ENCODE measurements around the gene AZI2.

AZI2 gene

GRCh38 chr3:28328188-28329151 is 20.2 kb downstream of the AZI2 start:
- no peak for DNase-seq (ENCODE audit: low read depth)
- no peak overlapping the region for H3K4me3 ChIP-seq (ENCODE audit: low read length)
- TF ChIP-seq CTCF (conservative IDR thresholded peaks at IDR 0.05; ENCODE audit: low read depth, low read length) = peak; percentile 36

GRCh38 chr3:28326458-28326926 is 22.1 kb downstream of the AZI2 start:
- no peak overlapping the region for H3K4me3 ChIP-seq (ENCODE audit: low read length)
- no peak for DNase-seq (ENCODE audit: low read depth)
- TF ChIP-seq CTCF (conservative IDR thresholded peaks at IDR 0.05; ENCODE audit: low read depth, low read length) = no peak

DNA sequence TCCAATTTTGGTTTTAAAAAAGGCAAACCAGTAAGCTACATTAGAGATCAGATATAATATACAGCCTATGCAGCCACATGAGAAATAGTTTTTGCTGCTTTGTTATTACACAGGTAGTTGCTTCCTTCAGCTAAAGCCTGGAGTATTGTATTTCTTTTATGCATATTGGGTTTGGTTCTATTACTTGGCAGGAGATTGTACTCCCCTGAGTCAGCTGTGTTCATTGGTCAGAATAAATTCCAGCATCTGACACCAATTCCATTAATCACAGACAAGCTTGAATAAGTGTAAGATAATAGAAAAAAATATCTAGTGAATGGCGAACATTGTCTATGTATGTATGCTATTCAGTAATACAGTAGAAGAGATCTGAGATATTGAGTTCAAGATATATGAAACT is 26.2 kb downstream of the AZI2 start:
- TF ChIP-seq CTCF (conservative IDR thresholded peaks at IDR 0.05; ENCODE audit: low read depth, low read length) = no peak
- no peak overlapping the region for H3K4me3 ChIP-seq (ENCODE audit: low read length)
- no peak for DNase-seq (ENCODE audit: low read depth)

DNA sequence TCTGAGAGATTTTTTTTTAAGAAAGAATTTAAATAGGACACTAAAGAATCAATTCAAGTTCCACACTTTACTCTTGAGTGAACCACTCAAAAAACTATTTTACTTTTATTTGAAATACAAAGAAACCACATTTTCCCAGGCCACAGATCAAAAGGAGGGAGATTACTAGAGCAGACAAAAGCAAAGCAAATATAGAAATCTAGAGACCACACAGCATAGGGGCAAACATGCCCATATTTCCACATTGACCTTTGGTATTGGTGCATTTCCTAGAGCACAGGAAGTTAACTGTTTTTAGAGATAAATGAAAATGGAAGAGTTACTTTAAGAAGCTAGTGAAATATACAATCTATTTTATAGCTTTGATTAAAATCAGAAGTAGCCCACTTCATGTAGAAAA is 27.6 kb downstream of the AZI2 start:
- H3K4me3 ChIP-seq (ENCODE audit: low read length) = no peak overlapping the region
- no peak for TF ChIP-seq CTCF (conservative IDR thresholded peaks at IDR 0.05; ENCODE audit: low read depth, low read length)
- DNase-seq (ENCODE audit: low read depth) = no peak

DNA sequence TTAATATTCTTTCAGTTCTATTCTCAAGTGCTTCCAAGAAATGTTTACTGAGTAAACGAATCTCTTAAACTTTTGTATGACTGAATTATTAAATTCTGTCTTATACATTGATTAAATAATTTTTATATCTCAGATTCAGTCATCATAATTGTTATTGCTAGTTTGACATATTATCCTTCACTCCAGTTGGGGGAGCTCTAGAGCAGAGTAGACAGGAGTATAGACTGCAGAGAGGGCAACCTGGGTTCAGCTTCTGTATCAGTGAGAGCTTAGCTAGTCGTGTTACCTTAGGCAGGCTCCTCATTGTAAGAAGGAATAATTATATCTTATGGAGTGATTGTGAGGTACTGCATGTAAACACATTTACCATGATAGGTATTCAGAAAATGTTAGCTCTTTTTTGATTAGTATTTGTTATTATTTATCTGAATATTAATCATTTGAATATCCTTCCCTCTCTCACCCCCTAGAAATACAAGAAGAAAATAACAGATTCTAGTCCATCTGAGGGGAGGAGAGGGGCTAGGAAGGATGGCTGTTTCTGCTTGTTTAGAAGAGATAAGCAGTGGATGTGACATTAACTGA is 31.1 kb downstream of the AZI2 start:
- TF ChIP-seq CTCF (conservative IDR thresholded peaks at IDR 0.05; ENCODE audit: low read depth, low read length) = peak; percentile 76
- no peak for DNase-seq (ENCODE audit: low read depth)
- H3K4me3 ChIP-seq (ENCODE audit: low read length) = no peak overlapping the region

DNA sequence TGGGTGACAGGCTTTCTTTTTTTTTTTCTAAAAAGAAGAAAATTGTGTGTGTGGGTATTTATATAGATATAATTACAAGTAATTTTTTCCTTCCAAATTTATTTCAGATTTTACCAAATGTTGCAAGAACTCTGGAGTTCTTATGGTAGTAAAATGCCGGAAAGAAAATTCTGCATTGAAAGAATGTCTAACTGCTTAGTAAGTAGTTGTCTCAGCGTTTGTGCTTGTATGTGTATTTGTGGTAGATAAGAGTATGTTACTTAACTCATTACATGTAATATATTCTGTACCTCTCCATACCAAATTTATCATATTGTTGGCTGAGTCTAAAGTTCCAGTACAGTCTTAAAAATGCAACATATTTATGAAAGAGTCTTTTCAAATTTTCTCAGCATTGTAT is 32.4 kb downstream of the AZI2 start:
- DNase-seq (ENCODE audit: low read depth) = no peak
- no peak overlapping the region for H3K4me3 ChIP-seq (ENCODE audit: low read length)
- no peak for TF ChIP-seq CTCF (conservative IDR thresholded peaks at IDR 0.05; ENCODE audit: low read depth, low read length)
